H9 (cell line): ENCODE data around the gene TRIM24. TPM values are rescaled to one million over a fixed set of nuclear protein-coding genes. Genes with fewer than 3 reads are reported as not detected.

Experiments
- DNase-seq: peaks from one replicate; pipeline ENCODE4 v3.0.0-alpha.2; 2017
- H2AFZ ChIP-seq: one replicate; pipeline ENCODE4 v1.6.1; 2013; ENCODE audit warnings: mild to moderate bottlenecking, low read length, control low read depth, moderate library complexity
- H2AK5ac ChIP-seq: 2 replicates; pipeline ENCODE4 v1.6.1; 2013; ENCODE audit warnings: low read length, control low read depth, mixed read lengths; ENCODE audit not compliant: insufficient read length
- H2BK120ac ChIP-seq: one replicate; pipeline ENCODE4 v1.6.1; 2013; ENCODE audit warnings: low read depth, mild to moderate bottlenecking, low read length, control low read depth, inconsistent platforms; ENCODE audit not compliant: poor library complexity, severe bottlenecking
- H2BK12ac ChIP-seq: 2 replicates; pipeline ENCODE4 v1.6.1; 2013; ENCODE audit warnings: low read length, control low read depth, mixed read lengths, low read depth; ENCODE audit not compliant: insufficient read length
- H2BK15ac ChIP-seq: 2 replicates; pipeline ENCODE4 v1.6.1; 2013; ENCODE audit warnings: low read depth, low read length, control low read depth
- H2BK20ac ChIP-seq: one replicate; pipeline ENCODE4 v1.6.1; 2013; ENCODE audit warnings: low read depth, mild to moderate bottlenecking, low read length, control low read depth, inconsistent platforms; ENCODE audit not compliant: poor library complexity, severe bottlenecking
- H2BK5ac ChIP-seq: 2 replicates; pipeline ENCODE4 v1.6.1; 2013; ENCODE audit warnings: low read length, control low read depth, mixed read lengths; ENCODE audit not compliant: insufficient read length
- H3K14ac ChIP-seq: 2 replicates; pipeline ENCODE4 v1.6.1; 2013; ENCODE audit warnings: low read length, control low read depth; ENCODE audit not compliant: insufficient read depth
- H3K18ac ChIP-seq: 2 replicates; pipeline ENCODE4 v1.6.1; 2013; ENCODE audit warnings: low read depth, mild to moderate bottlenecking, mixed read lengths, low read length, control low read depth; ENCODE audit not compliant: insufficient read length
- H3K23ac ChIP-seq: 2 replicates; pipeline ENCODE4 v1.6.1; 2013; ENCODE audit warnings: low read length, control low read depth, mixed read lengths, low read depth; ENCODE audit not compliant: insufficient read length
- H3K23me2 ChIP-seq: 2 replicates; pipeline ENCODE4 v1.6.1; 2013; ENCODE audit warnings: low read depth, mild to moderate bottlenecking, mixed read lengths, low read length, control low read depth; ENCODE audit not compliant: insufficient read length, poor library complexity, severe bottlenecking
- H3K27ac ChIP-seq: 2 replicates; pipeline ENCODE4 v1.5.1; 2013; ENCODE audit warnings: low read length, control low read depth, mixed read lengths, low read depth; ENCODE audit not compliant: insufficient read length
- H3K27me3 ChIP-seq: 2 replicates; pipeline ENCODE4 v1.6.1; 2013; ENCODE audit warnings: low read length, control low read depth, inconsistent platforms; ENCODE audit not compliant: insufficient read depth
- H3K4ac ChIP-seq: 2 replicates; pipeline ENCODE4 v1.6.1; 2013; ENCODE audit warnings: low read depth, mild to moderate bottlenecking, control low read depth, inconsistent platforms, low read length, moderate library complexity
- H3K4me1 ChIP-seq: 2 replicates; pipeline ENCODE4 v1.6.1; 2013; ENCODE audit warnings: low read length, control low read depth, inconsistent platforms; ENCODE audit not compliant: insufficient read depth
- H3K4me2 ChIP-seq: 2 replicates; pipeline ENCODE4 v1.6.1; 2013; ENCODE audit warnings: low read length, control low read depth, mixed read lengths; ENCODE audit not compliant: insufficient read length, insufficient read depth
- H3K56ac ChIP-seq: 2 replicates; pipeline ENCODE4 v1.6.1; 2013; ENCODE audit warnings: low read depth, mild to moderate bottlenecking, mixed read lengths, low read length, control low read depth; ENCODE audit not compliant: insufficient read length
- H3K79me1 ChIP-seq: 2 replicates; pipeline ENCODE4 v1.6.1; 2013; ENCODE audit warnings: low read depth, mild to moderate bottlenecking, moderate library complexity, low read length, control low read depth, inconsistent platforms; ENCODE audit not compliant: insufficient read depth, poor library complexity, severe bottlenecking
- H3K79me2 ChIP-seq: 2 replicates; pipeline ENCODE4 v1.6.1; 2013; ENCODE audit warnings: low read length, control low read depth, inconsistent platforms; ENCODE audit not compliant: insufficient read depth
- H3K9ac ChIP-seq: 2 replicates; pipeline ENCODE4 v1.6.1; 2013; ENCODE audit warnings: low read length, control low read depth, mixed read lengths; ENCODE audit not compliant: insufficient read length; ENCODE audit errors: extremely low read depth
- H3K9me3 ChIP-seq: one replicate; pipeline ENCODE4 v1.6.1; 2013; ENCODE audit warnings: low read depth, low read length, inconsistent platforms; ENCODE audit not compliant: control insufficient read depth
- H3T11ph ChIP-seq: one replicate; pipeline ENCODE4 v1.6.1; 2013; ENCODE audit warnings: mild to moderate bottlenecking, low read length, control low read depth, inconsistent platforms
- H4K20me1 ChIP-seq: one replicate; pipeline ENCODE4 v1.6.1; 2013; ENCODE audit not compliant: control insufficient read depth, insufficient read length, insufficient read depth
- H4K5ac ChIP-seq: 2 replicates; pipeline ENCODE4 v1.6.1; 2013; ENCODE audit warnings: low read depth, mild to moderate bottlenecking, mixed read lengths, low read length, control low read depth; ENCODE audit not compliant: insufficient read length
- H4K8ac ChIP-seq: replicated peaks from 2 replicates; pipeline ENCODE4 v1.6.1; 2013; ENCODE audit warnings: low read length, control low read depth, mixed read lengths, low read depth; ENCODE audit not compliant: insufficient read length
- H4K91ac ChIP-seq: 2 replicates; pipeline ENCODE4 v1.6.1; 2013; ENCODE audit warnings: low read depth, mild to moderate bottlenecking, moderate library complexity, mixed read lengths, low read length, control low read depth; ENCODE audit not compliant: insufficient read length
- H3K27ac Mint-ChIP-seq, 3 experiments: 2 replicates in 2 of 3; 3 replicates in 1 of 3; pipeline ENCODE4 v1.8.0; 2020 to 2021; ENCODE audit warnings: mixed read lengths in 3 of 3, mild to moderate bottlenecking in 1 of 3, moderate library complexity in 1 of 3
- H3K27me3 Mint-ChIP-seq: 2 replicates; pipeline ENCODE4 v1.8.0; 2021; ENCODE audit warnings: low read depth, mild to moderate bottlenecking, moderate library complexity, mixed read lengths
- H3K36me3 Mint-ChIP-seq, 3 experiments: 2 replicates in 2 of 3; 3 replicates in 1 of 3; pipeline ENCODE4 v1.8.0; 2020 to 2021; ENCODE audit warnings: low read depth in 3 of 3, mixed read lengths in 3 of 3; ENCODE audit not compliant: insufficient read depth in 1 of 3
- H3K4me1 Mint-ChIP-seq, 2 experiments: 2 replicates each; pipeline ENCODE4 v1.8.0; 2020; ENCODE audit warnings: mixed read lengths in 2 of 2
- H3K4me3 Mint-ChIP-seq, 2 experiments: 2 replicates in 1 of 2; 3 replicates in 1 of 2; pipeline ENCODE4 v1.8.0; 2020 to 2021; ENCODE audit warnings: mild to moderate bottlenecking in 2 of 2, mixed read lengths in 2 of 2, moderate library complexity in 1 of 2
- H3K9me3 Mint-ChIP-seq, 2 experiments: 2 replicates in 1 of 2; 3 replicates in 1 of 2; pipeline ENCODE4 v1.8.0; 2020; ENCODE audit warnings: mild to moderate bottlenecking in 2 of 2, mixed read lengths in 2 of 2, moderate library complexity in 1 of 2
- CTCF ChIP-seq: fragments of 200-600 bp; sonication (generic); conservative IDR thresholded peaks from 3 replicates; pipeline ENCODE4 v1.8.0; 2021; ENCODE audit warnings: antibody characterized with exemption, mild to moderate bottlenecking
- WGBS: extraction: QIAGEN DNeasy Blood & Tissue Kit; methylation state at CpG from one replicate; pipeline ENCODE4 v1.1.7; 2013; ENCODE audit warnings: missing lambda C conversion rate, low lambda C conversion rate, mixed read lengths; ENCODE audit not compliant: insufficient read length; ENCODE audit errors: extremely low coverage; 5-methylcytosine and 5-hydroxymethylcytosine counted together
- total RNA-seq: library from RNA; stranded (reverse); gene quantifications from 2 replicates; pipeline ENCODE4 v1.2.1, GENCODE V29; 2021

TRIM24 gene
- total RNA-seq, 1 experiment from 2014 or later, result 260 TPM

GRCh38 chr7:138442822-138443221 lies 17.2 kb upstream of the TRIM24 start:
- peaks cover 5 to 6% of the 10 kb centered on the region in 2 experiments; a peak in 3 of 4 replicates for H3K4me1 Mint-ChIP-seq
- Histone ChIP-seq H2BK5ac (no peak overlapping the region), H3K18ac (no peak overlapping the region), H4K91ac (no peak overlapping the region), H3K4me1 (no peaks in the 10 kb centered on the region; the same call in 1 of the 2 replicates), H3K79me1 (no peaks in the 10 kb centered on the region), H4K5ac (no peak overlapping the region), H3K4me2 (no peak overlapping the region), H3K9ac (no peak overlapping the region), H2BK20ac (no peak overlapping the region), H4K20me1 (peaks cover 2% of the 10 kb centered on the region), H3K23ac (no peak overlapping the region), H3T11ph (no peak overlapping the region), H2BK120ac (no peak overlapping the region), H3K4ac (no peak overlapping the region), H3K23me2 (no peaks in the 10 kb centered on the region), H3K27ac (no peak overlapping the region), H3K79me2 (no peaks in the 10 kb centered on the region), H4K8ac (no peak overlapping the region), H3K14ac (no peak overlapping the region), H3K9me3 (no peaks in the 10 kb centered on the region), H2BK12ac (no peak overlapping the region), H2AK5ac (no peak overlapping the region), H2BK15ac (no peak overlapping the region), H3K56ac (no peak overlapping the region), H2AFZ (no peak overlapping the region), H3K27me3 (no peaks in the 10 kb centered on the region)
- H3K36me3 Mint-ChIP-seq, result peaks cover 0 to 14% (median 5%) of the 10 kb centered on the region in 3 experiments; a peak in 3 of 7 replicates
- no peak overlapping the region for H3K27ac Mint-ChIP-seq
- no peak overlapping the region for H3K4me3 Mint-ChIP-seq
- WGBS, result no CpG with 5 or more reads among the region's 3 CpGs
- peaks cover 4 to 9% of the 10 kb centered on the region in 2 experiments; a peak in 2 of 5 replicates for H3K9me3 Mint-ChIP-seq
- DNase-seq, result no peak
- TF ChIP-seq CTCF, result no peak
- H3K27me3 Mint-ChIP-seq, result no peaks in the 10 kb centered on the region
